AG09319 (cell line): Measurements from ENCODE around the gene EQTN.

ENCODE experiments used
- DNase-seq: peaks from one replicate; pipeline ENCODE4 v3.0.0-alpha.2; 2010; ENCODE audit warnings: low read depth; ENCODE audit errors: extremely low read depth
- TF ChIP-seq, protein P1 (sequence below): IDR thresholded peaks from 2 replicates; pipeline ENCODE4 v1.5.1; 2011; ENCODE audit warnings: low read depth, mild to moderate bottlenecking, inconsistent platforms, low read length, moderate library complexity

The EQTN gene

GRCh38 chr9:27329291-27329690, 32.3 kb upstream of the EQTN start:
- TF ChIP-seq, protein P1, sequence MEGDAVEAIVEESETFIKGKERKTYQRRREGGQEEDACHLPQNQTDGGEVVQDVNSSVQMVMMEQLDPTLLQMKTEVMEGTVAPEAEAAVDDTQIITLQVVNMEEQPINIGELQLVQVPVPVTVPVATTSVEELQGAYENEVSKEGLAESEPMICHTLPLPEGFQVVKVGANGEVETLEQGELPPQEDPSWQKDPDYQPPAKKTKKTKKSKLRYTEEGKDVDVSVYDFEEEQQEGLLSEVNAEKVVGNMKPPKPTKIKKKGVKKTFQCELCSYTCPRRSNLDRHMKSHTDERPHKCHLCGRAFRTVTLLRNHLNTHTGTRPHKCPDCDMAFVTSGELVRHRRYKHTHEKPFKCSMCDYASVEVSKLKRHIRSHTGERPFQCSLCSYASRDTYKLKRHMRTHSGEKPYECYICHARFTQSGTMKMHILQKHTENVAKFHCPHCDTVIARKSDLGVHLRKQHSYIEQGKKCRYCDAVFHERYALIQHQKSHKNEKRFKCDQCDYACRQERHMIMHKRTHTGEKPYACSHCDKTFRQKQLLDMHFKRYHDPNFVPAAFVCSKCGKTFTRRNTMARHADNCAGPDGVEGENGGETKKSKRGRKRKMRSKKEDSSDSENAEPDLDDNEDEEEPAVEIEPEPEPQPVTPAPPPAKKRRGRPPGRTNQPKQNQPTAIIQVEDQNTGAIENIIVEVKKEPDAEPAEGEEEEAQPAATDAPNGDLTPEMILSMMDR, result no peak
- DNase-seq, result no peak

- TF ChIP-seq, protein P1, result no peak
- no peak for DNase-seq
Measured at GRCh38 chr9:27328483-27328882, 31.5 kb upstream of the EQTN start.

DNA sequence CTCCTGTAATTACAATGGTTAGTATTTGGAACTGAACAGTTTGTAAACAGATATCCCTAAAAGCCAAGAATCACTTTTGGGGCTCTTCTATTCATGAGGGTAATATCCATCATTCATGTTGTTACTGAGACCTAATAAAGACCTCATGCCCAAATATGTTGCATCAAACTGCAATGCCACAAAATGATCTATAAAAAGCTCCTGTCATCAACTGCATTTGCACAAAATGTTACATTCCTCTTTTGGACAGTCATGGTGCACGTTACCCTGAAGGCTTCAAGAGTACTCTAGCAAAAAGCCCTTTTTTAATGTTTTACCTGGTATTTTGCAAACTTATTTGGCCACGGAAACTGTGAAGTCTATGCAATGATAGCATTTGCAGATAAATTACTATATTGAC, 14.2 kb upstream of the EQTN start:
- TF ChIP-seq, protein P1, result no peak
- DNase-seq, result no peak

DNA sequence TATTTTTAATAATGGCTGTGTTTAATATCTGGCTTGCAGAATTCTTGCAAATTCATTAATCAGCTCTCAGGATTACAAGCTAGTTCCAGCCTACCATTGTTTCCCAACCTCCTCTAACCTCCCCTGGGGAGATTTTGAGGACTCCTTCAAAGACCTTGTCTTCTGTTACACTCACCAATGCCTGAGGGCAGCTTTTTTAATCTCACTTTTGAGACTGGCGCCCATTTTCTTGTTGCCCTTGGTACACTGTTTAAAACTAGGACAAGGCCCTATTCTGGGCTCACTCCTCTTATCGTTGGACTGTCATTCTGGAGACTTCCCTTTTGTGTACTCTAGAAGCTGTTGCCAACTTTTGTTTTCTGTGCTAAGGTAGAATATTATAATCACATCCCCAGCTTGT, 13.6 kb upstream of the EQTN start:
- TF ChIP-seq, protein P1, result no peak
- no peak for DNase-seq

DNA sequence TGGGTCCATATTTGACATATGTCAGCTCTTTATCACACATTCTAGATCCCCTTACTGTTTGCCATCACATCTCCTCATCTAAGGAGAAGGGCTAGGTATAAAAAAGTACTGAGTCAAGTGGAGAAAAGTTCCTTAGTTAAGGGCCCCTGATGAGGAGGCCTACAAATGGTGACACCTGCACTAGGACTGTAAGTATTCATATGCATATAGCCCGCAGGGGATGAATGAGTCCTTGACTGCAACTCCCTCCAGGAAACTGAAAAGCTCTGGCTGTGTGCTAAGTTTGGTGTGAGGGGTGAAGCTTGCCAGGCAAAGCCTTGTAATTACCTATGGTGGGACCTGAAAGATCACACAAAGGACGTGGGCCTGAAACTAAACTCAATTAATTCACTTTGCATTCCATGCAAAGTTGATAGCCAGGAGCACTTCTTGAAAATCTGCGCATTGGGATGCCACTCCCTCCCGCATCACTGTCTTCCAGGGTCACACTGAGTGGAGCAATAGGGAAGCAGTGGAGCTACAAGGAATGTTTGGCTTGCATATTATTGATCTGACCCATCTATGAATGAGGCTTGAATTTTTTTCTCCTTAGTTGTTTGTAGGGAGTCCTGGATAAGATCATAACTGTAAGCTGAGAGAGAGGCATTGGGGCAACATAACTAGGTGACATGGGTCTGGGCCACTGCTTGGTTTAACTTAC, 11.9 kb upstream of the EQTN start:
- TF ChIP-seq, protein P1, result no peak
- DNase-seq, result no peak

GRCh38 chr9:27304521-27304920, 7.6 kb upstream of the EQTN start:
- TF ChIP-seq, protein P1, result no peak
- DNase-seq, result no peak

DNA sequence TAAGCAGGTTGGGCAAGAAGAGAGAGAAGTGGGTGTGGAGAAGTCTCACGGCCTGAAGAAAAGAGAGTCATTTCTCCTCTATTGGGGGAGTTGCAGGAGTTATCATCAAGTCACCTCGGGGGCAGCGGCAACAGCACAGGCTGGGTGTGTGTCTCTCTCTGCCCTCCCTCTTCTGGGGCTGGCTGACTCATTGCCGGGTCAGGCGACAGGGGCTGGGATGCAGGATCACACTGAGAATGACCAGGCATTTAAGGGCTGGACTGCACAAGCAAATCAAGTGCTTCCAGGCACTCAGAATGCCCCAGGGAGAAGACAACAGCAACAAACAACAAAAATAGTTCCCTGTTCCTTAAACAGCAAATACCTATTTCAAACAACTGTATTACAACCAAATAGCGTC, 6.3 kb upstream of the EQTN start:
- DNase-seq, result no peak

More for the DNA sequence above, 6.3 kb upstream of the EQTN start:
- TF ChIP-seq, protein P1, result no peak
